ENCODE results near the gene DPPA2.

Gene DPPA2

DNA sequence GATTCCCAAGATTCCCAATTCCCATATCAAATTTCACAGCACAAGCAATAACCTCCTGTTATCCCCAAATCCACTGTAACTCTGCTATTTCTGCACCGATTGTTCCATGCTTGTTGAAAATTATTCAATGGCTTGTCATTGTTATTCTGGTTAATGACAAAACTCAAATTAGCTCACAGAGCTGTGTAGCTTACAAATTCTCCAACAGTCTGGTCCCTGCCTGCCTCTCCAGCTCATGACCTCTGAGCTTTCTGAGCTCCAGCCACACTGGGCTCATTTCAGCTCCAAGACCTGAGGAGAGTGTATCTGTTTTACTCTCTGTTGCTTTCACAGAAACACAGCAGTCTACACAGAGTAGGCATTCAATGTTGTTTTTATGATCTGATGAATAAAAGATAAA, 3.3 kb downstream of the DPPA2 start:
- DNase-seq, result no peak

DNA sequence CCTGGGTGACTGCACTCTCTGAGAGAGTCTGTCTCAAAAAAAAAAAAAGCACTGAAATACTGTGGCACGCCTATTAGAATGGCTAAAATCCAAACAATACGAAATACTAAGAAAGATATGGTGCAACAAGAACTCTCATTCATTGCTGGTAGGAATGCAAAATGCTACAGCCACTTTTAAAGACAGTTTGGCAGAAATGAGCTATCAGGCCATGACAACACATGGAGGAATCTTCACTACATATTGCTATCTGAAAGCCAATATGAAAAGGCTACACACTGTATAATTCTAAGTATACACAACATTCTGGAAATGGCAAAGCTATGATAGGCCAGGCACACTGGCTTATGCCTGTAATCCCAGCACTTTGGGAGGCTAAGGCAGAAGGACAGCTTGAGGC, 18.8 kb downstream of the DPPA2 start:
- DNase-seq, result no peak

DNA sequence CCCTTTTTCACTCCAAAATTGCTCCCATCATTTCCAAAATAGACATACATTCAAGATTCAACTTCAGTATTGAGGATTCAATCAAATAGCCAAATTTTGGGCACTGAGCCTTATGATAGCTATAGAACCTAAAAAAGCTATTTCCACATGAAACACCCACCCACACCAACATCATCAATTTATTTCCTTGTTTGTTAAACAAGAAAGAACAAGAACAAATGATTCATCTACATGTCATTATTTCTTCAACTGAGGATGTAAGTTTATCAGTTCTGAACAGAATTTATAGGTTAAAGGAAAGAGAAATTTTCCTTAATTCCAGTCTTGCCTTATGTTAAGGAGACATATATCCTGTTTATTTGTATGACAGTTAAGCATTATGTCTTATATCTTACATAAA, 32.2 kb downstream of the DPPA2 start:
- no peak for DNase-seq

DNA sequence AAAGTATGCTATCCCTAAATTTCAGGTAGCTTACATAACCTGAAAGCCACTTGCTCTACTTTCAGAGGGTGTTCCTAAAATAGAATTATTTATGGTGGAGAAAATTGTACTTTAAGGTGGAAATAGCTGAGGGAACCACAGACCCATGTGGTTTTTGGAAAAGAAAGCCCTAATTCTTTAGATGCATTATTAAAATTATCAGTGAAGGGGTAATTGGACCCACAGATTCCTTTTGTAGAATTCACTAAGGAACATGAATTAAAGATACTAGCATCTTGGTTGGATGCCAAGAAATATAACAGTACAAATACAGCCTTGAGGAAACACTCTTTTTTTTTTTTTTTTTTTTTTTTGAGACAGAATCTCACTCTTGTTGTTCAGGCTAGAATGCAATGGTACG, 37.8 kb downstream of the DPPA2 start:
- DNase-seq, result no peak

DNA sequence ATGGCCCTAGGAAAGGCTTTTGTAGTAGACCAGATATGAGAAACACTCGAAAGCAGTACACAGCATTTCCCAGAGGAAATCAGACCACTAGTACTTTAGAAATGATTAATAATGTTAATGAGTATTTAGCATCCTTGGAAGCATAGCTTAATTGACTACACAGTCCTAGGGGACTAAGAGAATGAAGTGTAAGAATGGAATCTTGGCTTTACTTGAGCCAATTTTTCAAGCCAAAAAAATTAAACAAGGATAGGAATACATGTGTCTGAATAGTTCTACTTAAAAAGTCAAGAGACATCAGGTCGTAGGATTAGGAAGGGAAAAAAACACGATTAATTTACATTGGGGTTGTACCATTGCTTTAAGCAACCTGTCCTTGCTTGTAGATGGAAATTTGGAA, 38.2 kb downstream of the DPPA2 start:
- DNase-seq, result no peak

DNA sequence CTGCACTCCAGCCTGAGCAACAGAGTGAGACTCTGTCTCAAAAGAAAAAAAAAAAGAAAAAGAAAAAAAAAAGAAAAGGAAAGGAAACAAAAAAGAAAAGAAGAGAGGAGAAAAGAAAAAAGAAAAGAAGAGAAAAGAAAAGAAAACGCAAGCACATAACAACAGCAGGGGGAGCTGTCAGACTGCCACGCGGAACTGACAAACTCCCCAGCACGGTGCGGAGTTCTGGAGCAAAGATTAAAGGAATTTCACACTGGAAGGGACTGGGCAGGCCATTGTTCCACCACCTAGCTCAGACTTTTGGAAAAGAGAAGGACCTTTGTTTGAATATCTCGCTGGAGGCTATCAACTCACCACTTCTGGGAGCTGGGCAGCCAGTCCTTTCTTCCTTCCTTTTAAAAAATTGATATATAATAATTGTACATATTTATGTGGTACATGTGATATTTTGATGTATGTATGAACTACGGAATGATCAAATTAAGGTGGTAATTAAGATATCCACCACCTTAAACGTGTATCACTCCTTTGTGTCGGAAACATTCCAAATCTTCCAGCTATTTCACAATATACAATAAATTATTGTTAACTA, 40.5 kb downstream of the DPPA2 start:
- DNase-seq, result no peak

DNA sequence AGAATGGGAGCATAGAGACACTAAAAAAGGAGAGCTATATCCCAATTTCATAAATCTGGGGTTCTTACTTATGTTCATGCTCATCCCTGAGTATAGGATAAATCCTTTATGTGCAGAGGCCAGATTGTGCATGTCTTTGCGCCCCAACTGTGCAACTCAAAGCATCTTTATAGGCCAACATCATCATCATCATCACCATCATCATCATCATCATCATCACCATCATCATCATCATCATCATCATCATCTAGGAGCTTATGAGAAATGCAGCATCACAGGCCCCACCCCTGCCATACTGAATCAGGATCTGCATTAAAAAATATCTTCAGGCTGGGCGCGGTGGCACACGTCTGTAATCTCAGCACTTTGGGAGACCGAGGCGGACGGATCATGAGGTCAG, 45.5 kb downstream of the DPPA2 start:
- no peak for DNase-seq

DNA sequence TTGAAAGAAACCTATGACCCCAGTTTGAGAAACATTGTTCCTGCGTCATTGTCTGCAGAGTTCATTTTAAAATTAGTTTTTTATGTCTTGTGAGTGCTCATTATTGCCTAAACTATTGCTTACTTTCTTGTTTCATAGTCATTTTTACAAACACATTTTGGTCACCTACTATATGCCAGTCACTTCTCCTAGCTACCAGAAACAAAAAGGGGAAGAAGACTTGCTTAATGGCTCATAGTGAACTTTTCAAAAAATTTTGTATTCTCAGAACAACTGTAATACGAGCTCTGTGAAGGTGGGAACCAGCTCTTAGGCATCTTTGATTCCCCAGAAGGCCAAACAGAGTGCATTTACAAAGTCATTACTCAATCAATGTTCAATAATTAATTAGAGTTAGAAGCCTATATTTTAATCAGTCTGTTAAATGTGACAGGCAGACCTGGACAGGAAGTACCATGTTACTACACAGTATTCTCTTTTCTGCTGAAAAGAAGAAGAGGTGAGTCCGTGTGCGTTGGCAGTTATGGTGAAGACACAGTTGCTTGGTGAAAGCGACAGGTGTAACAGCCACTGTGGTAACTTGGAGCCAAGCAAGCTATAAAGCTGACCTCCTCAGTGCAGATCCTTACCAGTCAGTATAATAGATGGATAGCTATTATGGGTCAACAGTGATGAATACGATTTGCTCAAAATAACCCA, 46.6 kb downstream of the DPPA2 start:
- DNase-seq, result no peak

DNA sequence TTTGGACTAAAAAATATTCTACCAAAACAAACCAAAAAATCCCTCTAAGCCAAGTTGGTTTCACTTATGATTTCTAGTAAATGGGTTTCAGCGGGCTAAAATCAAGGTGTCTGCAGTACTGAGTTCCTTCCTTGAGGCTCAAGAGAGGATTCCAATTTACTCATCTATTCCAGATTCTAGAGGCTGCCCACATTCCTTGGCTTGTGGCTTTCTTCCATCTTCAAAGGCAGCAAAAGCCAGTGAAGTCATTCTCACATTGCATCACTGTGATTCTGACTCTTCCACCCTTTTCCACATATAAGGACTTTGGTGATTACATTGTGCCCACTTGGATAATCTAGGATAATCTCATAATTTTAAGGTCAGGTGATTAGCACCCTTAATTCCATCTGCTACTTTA, 48.1 kb downstream of the DPPA2 start:
- DNase-seq, result no peak

DNA sequence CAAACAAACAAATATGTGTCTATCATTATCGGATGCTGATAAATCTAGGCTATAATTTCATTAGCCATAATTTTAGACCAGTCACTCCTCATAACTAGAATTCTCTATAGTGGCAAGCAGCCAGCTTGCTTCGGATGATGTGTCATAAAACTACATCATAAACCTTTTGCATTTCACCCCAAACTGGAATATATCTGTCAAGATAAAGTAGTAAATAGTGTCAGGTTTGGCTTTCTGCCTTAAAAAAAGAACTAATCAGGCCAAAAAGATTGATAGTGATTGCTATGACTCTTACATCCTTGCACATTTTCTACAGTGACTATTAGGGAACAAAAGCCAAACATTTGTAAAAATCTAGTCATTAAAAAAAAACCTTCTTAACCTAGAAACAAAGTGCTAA, 51.0 kb downstream of the DPPA2 start:
- DNase-seq, result no peak

DNA sequence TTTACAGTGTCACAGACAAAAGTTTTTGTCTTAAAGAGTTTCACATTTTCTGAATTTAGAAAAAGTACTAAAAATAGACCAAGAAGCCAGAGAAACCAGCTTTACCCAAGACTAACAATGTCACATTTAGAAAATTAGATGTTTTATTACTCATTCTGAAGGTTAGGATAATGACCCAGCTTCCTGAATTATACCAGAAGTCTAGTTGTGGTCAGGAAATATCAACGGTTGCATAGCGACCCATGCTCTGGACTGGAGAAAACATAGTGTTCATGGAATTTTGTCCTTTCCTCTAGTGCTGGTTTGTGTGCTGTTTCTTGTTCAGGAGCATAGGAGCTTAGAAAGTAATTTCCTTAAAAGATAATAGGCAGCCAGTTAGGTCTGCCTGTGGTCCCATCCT, 59.0 kb downstream of the DPPA2 start:
- DNase-seq, result no peak

DNA sequence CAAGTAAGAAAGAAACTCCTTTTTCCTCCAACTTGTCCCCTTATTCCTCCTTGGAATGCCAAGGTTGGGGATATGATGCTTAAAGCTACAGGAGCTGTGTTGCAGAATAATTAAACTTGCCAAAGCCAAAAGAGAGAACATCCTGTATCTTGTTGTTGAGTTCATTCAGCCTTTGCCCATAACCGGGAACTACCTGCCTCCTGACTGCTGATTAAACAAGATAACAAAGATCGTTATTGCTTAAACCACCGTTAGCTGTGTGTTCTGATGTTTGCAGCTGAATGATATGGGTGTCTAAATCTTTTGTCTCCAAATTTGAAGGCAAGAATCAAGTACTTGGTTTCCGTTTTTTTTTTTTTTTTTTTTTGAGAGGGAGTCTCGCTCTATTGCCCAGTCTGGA, 61.5 kb downstream of the DPPA2 start:
- DNase-seq, result no peak

DNA sequence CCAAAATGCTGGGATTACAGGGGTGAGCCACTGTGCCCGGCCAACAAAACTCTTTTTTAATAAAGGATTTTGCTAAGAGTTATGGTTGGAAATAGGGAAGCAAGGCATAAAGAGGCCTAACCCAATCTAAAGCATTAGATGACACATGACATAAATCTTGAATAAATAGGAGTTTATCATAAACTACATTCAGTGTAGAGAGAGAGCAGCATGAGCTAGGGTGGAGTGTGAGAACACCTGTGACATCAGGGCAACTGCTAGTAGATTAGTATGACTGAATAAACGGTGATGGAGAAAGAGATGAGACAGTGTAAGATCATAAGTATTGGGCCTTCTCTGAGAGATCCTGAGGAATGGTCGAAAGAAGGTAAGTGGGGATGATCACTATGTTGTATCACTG, 63.7 kb downstream of the DPPA2 start:
- DNase-seq, result no peak
